GM10266 (cell line): Measurements from ENCODE around the gene RASAL2.

ENCODE experiments used
- DNase-seq: peaks from one replicate; pipeline ENCODE4 v3.0.0; 2012; ENCODE audit errors: extremely low spot score
- TF ChIP-seq, protein P1 (sequence below): IDR thresholded peaks from 2 replicates; pipeline ENCODE4 v1.5.1; 2012; ENCODE audit warnings: mild to moderate bottlenecking, low read depth; ENCODE audit not compliant: control insufficient read depth, insufficient read depth; ENCODE audit errors: missing control alignments

The RASAL2 gene

DNA sequence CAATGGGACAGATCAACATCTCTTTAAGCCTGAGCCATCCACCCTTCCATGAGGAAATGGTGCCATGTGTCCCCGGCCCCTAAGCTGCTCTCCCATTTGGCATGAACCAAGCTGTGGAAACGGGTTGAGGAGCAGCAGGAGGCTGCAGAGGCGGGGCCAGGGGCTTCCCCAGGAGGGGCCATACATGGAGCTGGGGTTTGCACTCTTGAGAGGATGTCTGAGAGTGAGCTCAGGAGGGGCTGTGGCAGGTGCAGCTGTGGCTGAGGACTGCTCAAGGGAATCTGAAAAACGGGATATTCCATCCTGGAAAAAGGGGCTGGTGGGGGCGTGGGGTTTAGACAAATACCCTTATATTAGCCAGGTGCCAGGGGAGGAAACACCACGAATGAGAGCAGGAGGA is 409.9 kb downstream of the RASAL2 start:
- TF ChIP-seq, protein P1, sequence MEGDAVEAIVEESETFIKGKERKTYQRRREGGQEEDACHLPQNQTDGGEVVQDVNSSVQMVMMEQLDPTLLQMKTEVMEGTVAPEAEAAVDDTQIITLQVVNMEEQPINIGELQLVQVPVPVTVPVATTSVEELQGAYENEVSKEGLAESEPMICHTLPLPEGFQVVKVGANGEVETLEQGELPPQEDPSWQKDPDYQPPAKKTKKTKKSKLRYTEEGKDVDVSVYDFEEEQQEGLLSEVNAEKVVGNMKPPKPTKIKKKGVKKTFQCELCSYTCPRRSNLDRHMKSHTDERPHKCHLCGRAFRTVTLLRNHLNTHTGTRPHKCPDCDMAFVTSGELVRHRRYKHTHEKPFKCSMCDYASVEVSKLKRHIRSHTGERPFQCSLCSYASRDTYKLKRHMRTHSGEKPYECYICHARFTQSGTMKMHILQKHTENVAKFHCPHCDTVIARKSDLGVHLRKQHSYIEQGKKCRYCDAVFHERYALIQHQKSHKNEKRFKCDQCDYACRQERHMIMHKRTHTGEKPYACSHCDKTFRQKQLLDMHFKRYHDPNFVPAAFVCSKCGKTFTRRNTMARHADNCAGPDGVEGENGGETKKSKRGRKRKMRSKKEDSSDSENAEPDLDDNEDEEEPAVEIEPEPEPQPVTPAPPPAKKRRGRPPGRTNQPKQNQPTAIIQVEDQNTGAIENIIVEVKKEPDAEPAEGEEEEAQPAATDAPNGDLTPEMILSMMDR, result no peak
- no peak for DNase-seq

DNA sequence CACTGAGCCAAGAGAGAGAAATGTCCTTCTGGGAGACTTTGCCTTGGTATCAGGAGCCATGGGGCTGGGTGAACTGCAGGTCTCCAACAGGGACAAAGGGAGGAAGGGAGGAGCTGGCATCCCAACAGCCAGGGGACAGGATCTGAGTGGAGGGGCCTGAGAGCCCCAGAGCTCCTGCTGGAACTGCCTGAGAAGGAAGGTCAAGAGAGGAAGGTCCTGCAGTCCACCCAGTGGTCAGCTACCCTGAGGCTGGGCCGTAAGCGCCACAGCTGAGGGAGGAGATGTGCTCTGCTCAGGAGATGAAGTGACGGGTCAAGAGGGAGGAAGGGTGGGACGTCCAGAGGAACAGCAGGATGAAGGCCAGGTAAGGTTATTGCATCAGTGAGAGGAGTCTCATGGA is 410.4 kb downstream of the RASAL2 start:
- DNase-seq, result no peak
- TF ChIP-seq, protein P1, result no peak

DNA sequence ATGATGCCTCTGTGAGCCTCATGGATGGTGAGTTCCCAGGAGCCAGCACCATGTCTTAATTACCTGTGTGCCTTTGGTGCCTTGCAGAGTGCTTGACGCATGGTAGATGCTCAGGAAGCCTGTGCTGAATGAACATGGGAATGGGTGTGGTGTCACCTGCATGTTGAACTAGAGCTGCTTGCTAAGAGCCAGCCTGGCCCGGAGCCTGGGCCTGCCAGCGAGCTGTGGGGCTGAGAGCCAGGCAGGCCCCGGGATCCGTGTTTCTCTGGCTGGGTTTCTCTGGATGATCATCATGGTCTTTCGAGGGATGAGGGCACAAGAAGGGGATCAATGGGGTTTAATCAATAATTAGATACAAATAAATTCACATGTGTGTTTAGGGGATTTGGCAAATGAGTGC is 412.3 kb downstream of the RASAL2 start:
- TF ChIP-seq, protein P1, result no peak
- no peak for DNase-seq

DNA sequence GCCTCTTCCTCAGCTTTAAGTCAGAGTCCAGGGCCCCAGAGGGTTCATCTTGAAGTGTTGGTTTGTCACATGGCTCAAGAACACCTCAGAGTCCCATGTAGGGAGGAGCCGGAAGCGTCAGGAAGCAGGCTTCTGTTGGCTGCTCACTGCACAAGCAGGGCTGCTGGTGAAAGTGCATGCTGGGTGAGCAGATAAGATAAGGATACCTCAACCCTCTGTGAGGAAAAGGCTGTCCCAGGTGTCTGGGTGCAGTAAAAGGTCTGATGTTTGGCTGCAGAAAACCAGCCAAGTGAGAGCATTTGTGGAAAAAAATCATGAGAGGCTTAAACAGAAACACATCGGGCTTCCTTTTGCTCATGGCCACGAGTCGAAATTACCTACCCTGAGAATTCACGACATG is 412.8 kb downstream of the RASAL2 start:
- TF ChIP-seq, protein P1, result no peak
- DNase-seq, result no peak

DNA sequence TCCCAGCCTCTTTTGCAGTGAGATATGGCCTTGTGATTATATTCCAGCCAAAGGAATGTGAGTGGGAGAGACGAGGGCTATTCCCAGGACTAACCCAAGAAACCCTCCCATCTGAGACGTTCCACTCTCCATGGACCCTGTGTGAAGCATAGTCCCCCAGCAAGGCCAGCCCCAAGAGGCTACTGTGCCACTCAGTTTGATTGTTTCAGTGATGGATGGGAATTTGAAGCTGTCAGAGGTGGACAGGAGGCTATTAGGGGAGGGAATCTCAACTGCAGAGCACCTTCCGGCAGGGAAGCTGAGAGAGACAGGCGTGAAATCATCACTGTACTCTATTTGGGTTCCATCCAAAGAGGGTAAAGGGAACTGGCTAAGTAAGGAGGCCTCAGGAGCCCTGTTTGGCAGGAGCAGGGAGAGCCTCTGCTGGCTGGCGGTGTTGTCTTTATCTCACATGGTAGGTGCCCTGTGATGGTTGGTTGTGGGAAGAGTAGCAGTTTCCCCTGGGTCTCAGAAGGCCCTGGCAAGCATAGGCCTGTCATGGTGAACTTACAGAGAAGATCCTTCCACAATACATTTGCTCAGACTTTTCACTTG is 415.6 kb downstream of the RASAL2 start:
- no peak for DNase-seq

DNA sequence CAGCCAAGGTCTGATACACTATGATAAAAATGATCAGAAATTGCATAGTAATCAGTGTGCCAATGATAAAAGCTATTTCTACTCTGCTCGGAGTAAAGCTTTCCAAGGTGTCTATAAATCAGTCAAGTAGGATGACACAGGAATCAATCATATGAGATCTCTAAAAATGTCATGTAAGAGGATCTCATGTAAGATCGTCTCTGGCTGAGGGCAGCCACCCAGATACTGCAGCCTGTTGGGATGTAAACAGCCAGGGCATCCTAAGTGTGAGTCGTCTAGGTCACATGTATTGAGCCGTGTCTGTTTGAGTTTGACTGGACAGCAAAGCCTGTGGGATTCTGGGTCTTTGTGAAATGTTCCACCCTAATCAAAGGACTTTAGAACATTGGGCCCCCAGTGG is 416.3 kb downstream of the RASAL2 start:
- TF ChIP-seq, protein P1, result no peak
- no peak for DNase-seq

More for the DNA sequence above, 415.6 kb downstream of the RASAL2 start:
- TF ChIP-seq, protein P1, result no peak

DNA sequence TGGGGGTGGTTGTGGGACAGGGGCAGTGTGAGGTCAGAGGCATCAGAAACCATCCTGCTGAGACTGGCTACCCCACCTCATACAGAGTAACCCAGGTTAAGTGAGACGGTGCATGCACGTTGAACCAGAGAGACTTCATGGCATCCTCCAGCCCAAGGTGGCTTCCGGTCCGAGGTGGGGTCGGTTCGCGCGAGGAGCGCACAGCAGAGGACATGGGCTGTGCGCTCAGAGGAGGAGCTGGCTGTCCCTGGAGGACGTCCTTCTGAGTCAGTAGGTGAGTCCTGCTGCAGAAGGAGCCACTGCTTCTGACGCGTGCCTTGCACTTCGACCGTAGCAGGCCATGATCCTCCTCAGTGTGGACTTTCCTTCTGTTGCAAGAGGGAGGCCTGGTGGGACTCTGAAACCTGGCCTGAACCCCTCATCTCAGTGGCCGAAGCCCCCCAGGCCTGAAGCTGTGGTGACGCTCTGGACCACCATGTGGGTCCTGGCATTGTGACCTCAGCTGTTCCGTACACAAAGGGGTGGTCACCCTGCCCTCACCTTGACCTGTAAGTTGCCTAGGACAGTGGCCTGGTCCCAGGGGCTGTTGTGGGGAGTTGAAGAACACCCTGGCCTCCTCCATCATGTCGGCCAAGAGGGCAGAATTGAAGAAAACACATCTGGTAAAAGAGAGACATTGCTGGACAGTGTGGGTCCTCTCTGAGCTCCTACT is 418.8 kb downstream of the RASAL2 start, which contains the start of gene TEX35:
Gene TEX35 (plus strand): TSS at position 544 of the 712 bp plus-strand sequence. CDS start 80 bp downstream, at position 624.
- TF ChIP-seq, protein P1, result no peak
- no peak for DNase-seq
